Measurements from ENCODE around the gene MBOAT2.

DNA sequence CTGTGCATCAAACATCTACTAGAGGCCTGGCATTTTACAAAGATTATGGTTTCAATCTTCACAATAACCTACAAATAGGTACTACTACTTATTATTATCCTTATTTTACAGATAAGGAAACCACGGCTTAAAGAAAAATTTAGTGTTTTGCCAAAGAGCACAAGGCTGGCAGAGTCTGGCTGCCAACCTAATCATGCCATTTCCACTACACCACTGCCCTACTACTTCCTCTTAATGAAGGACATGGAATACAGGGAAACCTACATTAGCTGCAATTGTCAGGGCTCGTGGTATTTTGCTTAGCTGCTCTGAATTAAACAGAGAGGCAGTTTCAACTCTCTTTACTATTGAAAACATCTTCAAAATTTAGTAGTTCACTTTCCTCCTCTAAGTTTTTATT lies 5.9 kb downstream of the MBOAT2 start:
- no peak for TF ChIP-seq POLR2A (IDR thresholded peaks at IDR 0.05)
- TF ChIP-seq, protein P1, sequence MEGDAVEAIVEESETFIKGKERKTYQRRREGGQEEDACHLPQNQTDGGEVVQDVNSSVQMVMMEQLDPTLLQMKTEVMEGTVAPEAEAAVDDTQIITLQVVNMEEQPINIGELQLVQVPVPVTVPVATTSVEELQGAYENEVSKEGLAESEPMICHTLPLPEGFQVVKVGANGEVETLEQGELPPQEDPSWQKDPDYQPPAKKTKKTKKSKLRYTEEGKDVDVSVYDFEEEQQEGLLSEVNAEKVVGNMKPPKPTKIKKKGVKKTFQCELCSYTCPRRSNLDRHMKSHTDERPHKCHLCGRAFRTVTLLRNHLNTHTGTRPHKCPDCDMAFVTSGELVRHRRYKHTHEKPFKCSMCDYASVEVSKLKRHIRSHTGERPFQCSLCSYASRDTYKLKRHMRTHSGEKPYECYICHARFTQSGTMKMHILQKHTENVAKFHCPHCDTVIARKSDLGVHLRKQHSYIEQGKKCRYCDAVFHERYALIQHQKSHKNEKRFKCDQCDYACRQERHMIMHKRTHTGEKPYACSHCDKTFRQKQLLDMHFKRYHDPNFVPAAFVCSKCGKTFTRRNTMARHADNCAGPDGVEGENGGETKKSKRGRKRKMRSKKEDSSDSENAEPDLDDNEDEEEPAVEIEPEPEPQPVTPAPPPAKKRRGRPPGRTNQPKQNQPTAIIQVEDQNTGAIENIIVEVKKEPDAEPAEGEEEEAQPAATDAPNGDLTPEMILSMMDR (IDR thresholded peaks at IDR 0.05) = no peak
